GM12875 (cell line): ENCODE results near the gene CRB2.

Experiments
- H3K4me3 ChIP-seq: one replicate; pipeline ENCODE4 v1.5.1; 2011; ENCODE audit warnings: low read depth, low read length, control low read depth
- CTCF ChIP-seq: IDR thresholded peaks from 2 replicates; pipeline ENCODE4 v1.5.1; 2011; ENCODE audit warnings: low read depth, mild to moderate bottlenecking, control low read depth, inconsistent platforms, low read length, moderate library complexity, borderline replicate concordance; ENCODE audit not compliant: insufficient read depth

Gene CRB2

DNA sequence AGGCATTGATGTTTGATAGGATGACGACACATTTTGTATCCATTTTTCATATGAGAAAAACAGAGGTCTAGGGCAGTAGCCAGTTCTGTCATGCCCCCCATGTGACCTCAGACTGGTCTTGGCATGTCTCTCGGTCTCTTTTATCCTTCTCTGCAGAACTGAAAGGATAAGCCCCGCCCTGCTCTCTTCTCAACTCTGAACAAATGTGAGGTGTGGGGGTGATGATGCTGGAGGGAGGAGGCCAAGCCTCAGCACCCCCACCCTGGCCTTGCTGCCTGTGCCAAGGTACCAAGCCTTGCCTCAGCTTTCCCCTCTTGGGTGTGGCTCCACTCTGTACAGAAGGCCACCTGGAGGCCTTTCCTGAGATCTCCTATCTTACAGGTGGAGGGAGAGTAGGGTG is 19.5 kb upstream of the CRB2 start:
- TF ChIP-seq CTCF: no peak
- H3K4me3 ChIP-seq: no peak overlapping the region

GRCh38 chr9:123336959-123337358 is 19.0 kb upstream of the CRB2 start:
- TF ChIP-seq CTCF: no peak
- no peak overlapping the region for H3K4me3 ChIP-seq

GRCh38 chr9:123337971-123338370 is 18.0 kb upstream of the CRB2 start:
- no peak for TF ChIP-seq CTCF
- H3K4me3 ChIP-seq: no peak overlapping the region

GRCh38 chr9:123338710-123339665 is 17.0 kb upstream of the CRB2 start:
- H3K4me3 ChIP-seq: peak overlapping the region; percentile 29
- TF ChIP-seq CTCF: 0 out of 2 replicates have a peak, but pooled peaks have one; percentile 5

DNA sequence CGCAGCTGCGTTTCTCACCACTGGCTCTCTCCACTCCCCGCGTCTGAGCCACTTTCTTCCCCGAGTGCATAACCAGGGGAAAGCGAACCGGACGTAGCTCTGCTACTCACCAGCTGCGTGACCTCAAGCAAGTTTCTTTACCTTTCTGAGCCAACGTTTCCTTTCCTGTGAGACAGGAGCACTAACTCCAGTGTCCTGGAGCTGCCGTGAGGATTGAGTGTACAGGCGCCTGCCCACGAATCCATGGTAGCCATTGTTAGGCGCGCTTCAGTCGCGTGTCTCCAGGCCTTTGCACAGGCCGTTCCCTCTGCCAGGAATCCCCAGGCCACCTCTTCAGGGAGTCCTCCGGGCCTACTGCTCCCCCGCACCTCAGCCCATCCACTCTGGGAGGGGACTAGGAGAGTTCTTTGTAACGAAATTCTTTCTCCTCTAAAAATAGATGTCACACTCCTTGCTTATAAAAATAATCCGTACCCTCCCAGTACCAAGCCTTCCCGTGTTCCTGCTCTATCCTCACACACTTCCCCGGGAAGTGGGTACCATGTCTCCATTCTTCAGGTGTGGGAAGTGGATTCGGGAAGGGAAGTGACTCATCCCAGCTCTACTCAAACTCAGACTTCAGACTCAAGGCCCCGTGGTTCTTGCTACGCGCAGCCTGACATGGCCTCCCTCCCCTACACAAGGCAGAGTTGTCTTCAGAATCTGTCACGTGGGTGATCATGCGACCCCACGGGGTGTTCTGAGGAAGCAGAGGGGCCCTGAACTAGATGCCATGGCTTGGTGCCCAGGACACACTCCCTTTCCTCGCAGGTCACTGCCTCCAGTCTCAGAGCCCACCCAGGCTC is 16.1 kb upstream of the CRB2 start:
- peak overlapping the region; percentile 29 for H3K4me3 ChIP-seq
- TF ChIP-seq CTCF: no peak

DNA sequence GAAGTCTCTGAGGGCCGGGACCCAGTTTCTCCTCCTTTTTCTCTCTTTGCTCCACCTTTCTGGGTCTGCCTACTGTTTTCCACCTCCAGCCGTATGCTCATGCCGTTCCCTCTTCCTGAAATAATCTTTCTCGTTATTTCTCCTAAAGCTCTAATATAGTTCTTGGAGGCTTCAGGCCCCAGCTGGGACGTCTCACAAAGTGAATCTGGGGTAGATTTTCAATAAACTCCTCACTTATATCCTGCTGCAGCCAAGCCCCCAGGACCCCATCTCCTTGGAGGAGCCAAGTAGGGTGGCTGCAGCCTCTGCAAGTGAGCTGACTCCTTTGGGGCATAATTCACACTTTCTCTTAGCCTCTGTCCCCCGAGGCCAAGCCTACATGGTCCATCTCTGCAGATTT is 14.2 kb upstream of the CRB2 start:
- no peak overlapping the region for H3K4me3 ChIP-seq
- TF ChIP-seq CTCF: no peak

GRCh38 chr9:123342247-123342646 is 13.8 kb upstream of the CRB2 start:
- TF ChIP-seq CTCF: no peak
- no peak overlapping the region for H3K4me3 ChIP-seq
